Skeletal muscle tissue (tissue), 4 donors: ENCODE data around the gene MAP4K5. TPM values are rescaled to one million over a fixed set of nuclear protein-coding genes. Genes with fewer than 3 reads are reported as not detected.

Source experiments
- H3K27ac ChIP-seq: one replicate; pipeline ENCODE4 v1.7.0; 2013; ENCODE audit warnings: mild to moderate bottlenecking, low read depth, low read length, inconsistent platforms
- H3K27me3 ChIP-seq, 3 donors: one replicate each; pipeline ENCODE4 v1.7.0; 2013; ENCODE audit warnings: low read length in 3 of 3; ENCODE audit not compliant: control insufficient read depth in 3 of 3, insufficient read depth in 3 of 3
- H3K36me3 ChIP-seq, 3 donors: one replicate each; pipeline ENCODE4 v1.7.0; 2013; ENCODE audit warnings: low read length in 3 of 3; ENCODE audit not compliant: control insufficient read depth in 3 of 3, insufficient read depth in 3 of 3
- H3K4me1 ChIP-seq, 3 donors: one replicate each; pipeline ENCODE4 v1.7.0; 2013; ENCODE audit warnings: low read length in 3 of 3, mild to moderate bottlenecking in 3 of 3; ENCODE audit not compliant: control insufficient read depth in 3 of 3, insufficient read depth in 3 of 3
- H3K4me3 ChIP-seq, 3 donors: one replicate each; pipeline ENCODE4 v1.7.0; 2013; ENCODE audit warnings: low read length in 3 of 3
- H3K9ac ChIP-seq, 3 donors: one replicate each; pipeline ENCODE4 v1.7.0; 2013; ENCODE audit warnings: low read length in 3 of 3, mild to moderate bottlenecking in 3 of 3, moderate library complexity in 2 of 3, low read depth in 1 of 3
- H3K9me3 ChIP-seq, 3 donors: one replicate each; pipeline ENCODE4 v1.7.0; 2013; ENCODE audit warnings: low read length in 3 of 3; ENCODE audit not compliant: control insufficient read depth in 3 of 3
- total RNA-seq: library from RNA; depleted of rRNA; stranded (reverse); fragments of >200 nt; gene quantifications from one replicate; pipeline ENCODE4 v1.2.3, GENCODE V29; 2014
- donor health status: Osteomylitis.

Gene MAP4K5
- total RNA-seq, 1 donor from 2014 or later, result 27.1 TPM

DNA sequence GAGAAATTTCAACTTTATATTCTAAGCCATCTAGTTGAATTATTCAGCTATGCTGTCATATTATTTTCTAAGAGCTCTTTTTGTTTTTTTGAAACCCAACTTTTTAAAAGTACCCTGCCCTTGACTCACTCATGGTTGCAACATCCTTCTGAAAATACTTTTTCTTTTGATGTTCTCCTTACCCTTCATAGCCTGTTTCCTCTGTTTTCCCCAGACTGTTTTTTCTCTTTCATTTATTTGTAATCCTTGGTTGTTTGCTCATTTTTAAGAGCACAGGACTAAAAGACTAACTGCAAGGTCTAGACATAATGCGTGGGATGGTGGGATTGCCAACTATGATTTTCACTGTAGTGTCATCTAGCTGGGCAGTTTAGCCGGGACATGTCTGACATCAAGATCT lies 114.5 kb downstream of the MAP4K5 start:
- H3K36me3 ChIP-seq, result peaks cover 2 to 19% (median 16%) of the 10 kb centered on the region in 3 donors
- no peaks in the 10 kb centered on the region for H3K4me1 ChIP-seq
- no peak overlapping the region for H3K27ac ChIP-seq
- no peak overlapping the region for H3K9ac ChIP-seq
- no peaks in the 10 kb centered on the region for H3K9me3 ChIP-seq
- no peaks in the 10 kb centered on the region for H3K27me3 ChIP-seq
- no peak overlapping the region for H3K4me3 ChIP-seq

DNA sequence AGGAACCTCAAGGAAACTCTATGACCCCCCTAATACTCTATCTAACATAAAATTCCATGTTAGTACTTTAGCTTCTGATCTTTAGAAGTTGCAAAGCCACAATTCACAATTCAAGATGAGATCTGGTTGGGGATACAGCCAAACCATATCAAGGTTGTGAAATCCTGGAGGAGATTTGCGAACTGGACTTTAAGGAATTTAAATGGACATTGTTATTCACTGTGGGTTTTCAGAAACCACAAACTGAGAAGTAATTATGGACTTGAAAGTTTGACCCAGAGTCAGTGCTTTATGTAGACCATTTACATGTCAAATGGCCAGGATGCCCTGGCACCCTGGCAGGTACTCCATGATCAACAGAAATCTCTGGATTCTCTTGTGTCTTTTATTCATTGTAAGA lies 121.4 kb downstream of the MAP4K5 start:
- H3K4me3 ChIP-seq, result no peak overlapping the region
- no peaks in the 10 kb centered on the region for H3K4me1 ChIP-seq
- H3K27ac ChIP-seq, result no peak overlapping the region
- no peaks in the 10 kb centered on the region for H3K27me3 ChIP-seq
- H3K36me3 ChIP-seq, result no peaks in the 10 kb centered on the region
- H3K9ac ChIP-seq, result no peak overlapping the region
- no peaks in the 10 kb centered on the region for H3K9me3 ChIP-seq

DNA sequence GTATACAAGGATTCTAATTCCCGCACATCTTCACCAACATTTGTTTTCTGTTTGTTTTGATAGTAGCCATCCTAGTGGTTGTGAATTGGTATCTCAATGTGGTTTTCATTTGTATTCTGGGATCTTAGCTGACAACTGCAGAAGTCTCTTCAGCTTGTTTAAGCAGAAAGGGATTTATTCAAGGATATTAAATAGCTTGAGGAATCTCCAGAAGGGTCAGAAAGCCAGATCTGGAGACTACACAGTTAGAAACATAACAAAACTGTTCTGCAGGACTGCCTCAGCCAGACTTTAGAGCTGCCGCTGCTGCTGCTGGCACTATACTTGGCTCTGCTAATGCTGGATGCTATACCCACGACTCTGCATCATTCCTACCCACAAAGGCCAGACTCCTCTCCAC lies 122.3 kb downstream of the MAP4K5 start:
- H3K4me1 ChIP-seq, result no peaks in the 10 kb centered on the region
- no peaks in the 10 kb centered on the region for H3K27me3 ChIP-seq
- H3K9ac ChIP-seq, result no peak overlapping the region
- no peaks in the 10 kb centered on the region for H3K9me3 ChIP-seq
- no peak overlapping the region for H3K4me3 ChIP-seq
- H3K36me3 ChIP-seq, result no peaks in the 10 kb centered on the region
- no peak overlapping the region for H3K27ac ChIP-seq

GRCh38 chr14:50407111-50407812 lies 125.1 kb downstream of the MAP4K5 start:
- Histone ChIP-seq H3K4me3 (no peak overlapping the region), H3K9me3 (no peaks in the 10 kb centered on the region), H3K27ac (no peak overlapping the region), H3K36me3 (no peaks in the 10 kb centered on the region), H3K27me3 (no peaks in the 10 kb centered on the region), H3K9ac (no peak overlapping the region), H3K4me1 (no peaks in the 10 kb centered on the region)

DNA sequence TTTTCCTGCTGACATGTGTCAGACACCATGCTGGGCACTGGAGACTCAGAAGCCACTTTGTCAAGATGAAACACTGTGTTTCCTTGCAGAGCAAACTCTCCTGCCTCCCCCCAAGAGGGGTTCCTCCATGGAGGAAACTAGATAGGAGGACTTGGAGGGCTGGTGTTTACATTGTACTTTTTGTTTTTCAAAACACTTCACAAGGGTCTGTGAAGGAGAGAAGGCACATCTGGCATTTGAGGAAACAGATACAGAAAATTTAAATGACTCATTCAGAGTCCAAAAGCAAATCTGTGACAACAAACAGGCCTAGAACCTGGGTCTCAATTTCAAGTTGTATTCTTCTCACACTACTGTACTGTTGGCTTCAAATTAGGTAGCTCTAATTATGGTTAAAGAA lies 128.9 kb downstream of the MAP4K5 start:
- no peak overlapping the region for H3K4me3 ChIP-seq
- no peak overlapping the region for H3K9ac ChIP-seq
- no peaks in the 10 kb centered on the region for H3K36me3 ChIP-seq
- H3K27ac ChIP-seq, result no peak overlapping the region
- H3K4me1 ChIP-seq, result peaks cover 0 to 4% (median 0%) of the 10 kb centered on the region in 3 donors
- no peaks in the 10 kb centered on the region for H3K27me3 ChIP-seq
- H3K9me3 ChIP-seq, result no peaks in the 10 kb centered on the region

GRCh38 chr14:50402965-50403364 lies 129.4 kb downstream of the MAP4K5 start:
- H3K27me3 ChIP-seq, result no peaks in the 10 kb centered on the region
- H3K4me1 ChIP-seq, result peaks cover 0 to 4% (median 2%) of the 10 kb centered on the region in 3 donors
- no peaks in the 10 kb centered on the region for H3K36me3 ChIP-seq
- H3K27ac ChIP-seq, result no peak overlapping the region
- no peak overlapping the region for H3K9ac ChIP-seq
- H3K4me3 ChIP-seq, result no peak overlapping the region
- no peaks in the 10 kb centered on the region for H3K9me3 ChIP-seq

- Histone ChIP-seq H3K4me3 (no peak overlapping the region), H3K27me3 (no peaks in the 10 kb centered on the region), H3K27ac (no peak overlapping the region), H3K9ac (no peak overlapping the region), H3K36me3 (no peaks in the 10 kb centered on the region), H3K9me3 (no peaks in the 10 kb centered on the region), H3K4me1 (peaks cover 11 to 21% (median 13%) of the 10 kb centered on the region in 3 donors)
Measured at GRCh38 chr14:50400461-50400860, 131.9 kb downstream of the MAP4K5 start.

- no peaks in the 10 kb centered on the region for H3K9me3 ChIP-seq
Measured at GRCh38 chr14:50399251-50400032, 132.9 kb downstream of the MAP4K5 start.

DNA sequence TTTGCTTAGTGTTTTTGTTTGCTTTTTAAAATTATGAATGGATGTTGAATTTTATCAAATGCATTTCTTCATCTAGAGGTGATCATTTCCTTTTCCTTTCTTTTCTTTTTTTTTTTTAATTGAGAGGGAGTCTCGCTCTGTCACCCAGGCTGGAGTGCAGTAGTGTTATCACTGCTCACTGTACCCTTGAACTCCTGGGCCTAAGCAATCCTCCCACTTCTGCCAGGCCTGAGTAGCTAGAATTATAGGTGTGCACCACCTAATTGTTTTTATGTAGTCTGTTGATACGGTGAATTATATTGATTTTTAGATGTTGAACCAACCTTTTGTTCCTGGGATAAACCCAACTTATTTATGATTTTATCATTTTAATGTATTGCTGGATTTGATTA lies 134.2 kb downstream of the MAP4K5 start:
- Histone ChIP-seq H3K9ac (no peak overlapping the region), H3K4me1 (peaks cover 11 to 21% (median 13%) of the 10 kb centered on the region in 3 donors), H3K4me3 (no peak overlapping the region), H3K27ac (no peak overlapping the region), H3K36me3 (no peaks in the 10 kb centered on the region), H3K9me3 (no peaks in the 10 kb centered on the region), H3K27me3 (no peaks in the 10 kb centered on the region)

More at GRCh38 chr14:50399251-50400032, 132.9 kb downstream of the MAP4K5 start:
- Histone ChIP-seq H3K27me3 (no peaks in the 10 kb centered on the region), H3K27ac (no peak overlapping the region), H3K36me3 (no peaks in the 10 kb centered on the region), H3K4me3 (no peak overlapping the region), H3K9ac (no peak overlapping the region), H3K4me1 (peaks cover 11 to 21% (median 13%) of the 10 kb centered on the region in 3 donors)
